ENCODE results near the gene DHRS2. TPM values are rescaled to one million over a fixed set of nuclear protein-coding genes. Genes with fewer than 3 reads are reported as not detected.

The DHRS2 gene
- total and polyA plus RNA-seq, 10 of the 15 experiments (the other 5 are each of a cell fraction or from before 2014, with no cell fraction given): 0.09 to 1.8 (median 0.73) TPM; not detected in 1

DNA sequence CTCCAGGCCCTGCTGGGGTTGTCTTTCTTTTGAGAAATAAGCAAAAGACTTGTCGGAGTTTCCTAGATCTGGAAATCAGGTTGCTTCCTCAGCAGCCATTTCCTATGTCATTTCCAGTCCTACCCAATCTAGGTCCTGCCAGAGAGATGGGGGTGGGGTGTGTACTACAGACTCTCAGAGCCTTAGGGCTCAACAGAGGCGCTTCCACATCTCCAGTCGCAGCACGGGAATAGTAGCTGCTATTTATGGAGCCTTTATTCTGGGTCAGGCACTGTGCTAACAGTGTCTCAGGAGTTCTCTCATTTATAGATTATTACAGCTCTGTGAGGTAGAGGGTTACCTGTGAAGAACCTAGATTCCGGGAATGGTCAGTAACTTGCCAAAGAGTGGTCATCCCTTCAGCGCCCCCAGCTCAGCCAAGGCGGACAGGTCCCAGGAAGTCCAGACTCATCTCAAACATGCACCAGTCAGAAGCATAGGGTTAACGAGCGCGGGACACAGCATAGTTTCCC is 21.9 kb downstream of the DHRS2 start (continued):
- TF ChIP-seq ZBTB33 (IDR thresholded peaks at IDR 0.05) (no peak), SREBF2 (IDR thresholded peaks at IDR 0.05; ENCODE audit: low read length) (no peak)

DNA sequence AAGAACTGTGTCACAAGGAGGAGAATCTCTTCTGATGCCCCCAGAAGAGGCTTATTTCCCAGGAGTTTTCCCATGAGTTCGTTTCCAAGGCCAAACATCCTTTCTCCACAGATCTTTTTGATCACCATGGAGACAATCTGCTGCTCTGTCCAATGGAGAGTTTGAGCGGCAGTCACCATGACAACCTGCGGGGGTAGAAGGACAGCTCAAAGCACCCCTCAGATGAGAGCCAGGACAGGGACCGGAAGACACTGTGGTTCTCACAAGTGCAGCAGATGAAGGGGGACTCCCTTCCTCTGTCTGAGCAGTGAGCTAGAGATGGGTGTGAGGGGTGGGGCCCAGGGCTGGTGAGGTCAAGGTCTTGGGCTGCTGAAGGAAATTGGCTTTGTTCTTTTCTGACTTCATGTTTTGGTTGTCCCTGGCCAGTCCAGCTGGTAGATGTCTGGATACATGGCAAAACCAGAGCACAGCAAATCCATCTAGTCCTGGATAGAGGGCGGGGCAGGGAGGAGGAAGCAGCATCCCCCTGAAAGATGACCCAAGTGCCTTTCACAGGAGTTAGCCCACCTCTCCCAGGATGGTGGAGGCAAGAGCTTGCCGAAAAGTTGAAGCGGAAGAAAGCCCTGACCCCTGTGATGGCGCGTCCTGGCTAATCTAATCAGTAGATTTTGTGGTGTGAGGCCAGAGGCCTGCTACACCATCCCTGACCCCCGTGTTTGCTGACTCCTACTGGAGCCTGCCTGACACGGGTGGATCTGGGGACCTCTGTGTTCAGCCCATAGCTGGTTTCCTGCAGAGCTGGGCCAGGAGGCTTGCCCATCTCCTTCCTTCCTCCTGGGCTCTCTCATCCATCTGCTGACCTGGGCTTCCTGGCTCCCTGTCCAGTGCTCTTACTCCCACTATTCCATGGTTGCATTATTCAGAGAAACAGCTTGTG is 24.4 kb downstream of the DHRS2 start:
- Histone ChIP-seq H3K36me3 (ENCODE audit: control insufficient read depth in 2 of 2, insufficient read depth in 2 of 2, low read length in 1 of 2) (no peaks in the 10 kb centered on the region), H3K4me3 (no peak overlapping the region), H3K79me2 (ENCODE audit: control insufficient read depth, insufficient read depth, low read length) (no peaks in the 10 kb centered on the region), H4K20me1 (ENCODE audit: control insufficient read depth, insufficient read depth) (no peaks in the 10 kb centered on the region), H3K9me3 (replicated peaks; ENCODE audit: control insufficient read depth, insufficient read depth, low read length) (no peaks in the 10 kb centered on the region), H3K9ac (ENCODE audit: control insufficient read depth, insufficient read depth, low read length) (no peak overlapping the region), H3K27ac (ENCODE audit: control insufficient read depth, insufficient read depth) (no peak overlapping the region), H2AFZ (ENCODE audit: control insufficient read depth, low read depth, low read length) (no peak overlapping the region), H3K4me1 (ENCODE audit: control insufficient read depth, insufficient read depth, low read length) (no peaks in the 10 kb centered on the region), H3K4me2 (ENCODE audit: control insufficient read depth, insufficient read depth) (no peak overlapping the region), H3K27me3 (replicated peaks in 1 of 2; ENCODE audit: control insufficient read depth in 2 of 2, insufficient read depth in 2 of 2, low read length in 1 of 2) (no peaks in the 10 kb centered on the region; a peak in 3 of 4 replicates)
- CTCF ChIA-PET: interaction anchor here (0.6 to 2.6 kb wide), 4 partner anchors 28 to 936 kb away, joined by 3 to 19 read pairs (median 4); no protein-coding TSS in a partner anchor
- in situ Hi-C loops (cut with MboI): no loop called here
- WGBS (ENCODE audit: insufficient coverage, insufficient replicate concordance, low lambda C conversion rate, missing lambda C conversion rate): 27% methylated on average over 11 of the region's 11 CpGs
- POLR2A ChIA-PET: no interaction called here
- RAD21 ChIA-PET (ENCODE audit: unreplicated experiment): interaction anchor here (1.7 to 2.0 kb wide), 2 partner anchors 29 to 72 kb away, joined by 4 to 8 read pairs; no protein-coding TSS in a partner anchor
- no TSS peak for BruUV-seq (replicated peaks)
- SMC1A ChIA-PET (ENCODE audit: uncharacterized antibody, unreplicated experiment): interaction anchor here (0.8 to 1.3 kb wide), 2 partner anchors 28 kb away, joined by 3 to 4 read pairs; no protein-coding TSS in a partner anchor
- intact Hi-C loops (cut with micrococcal nuclease; ENCODE audit: unreplicated experiment): loop anchor here (10.0 kb wide), 1 partner anchor 264 kb away; no protein-coding TSS in a partner anchor
- no peak for FAIRE-seq
- no peak for DNase-seq (ENCODE audit: low read depth, low spot score)
- peak; percentile 94 for ATAC-seq
- TF ChIP-seq SMARCA5 (IDR thresholded peaks at IDR 0.05) (no peak), CTCF (IDR thresholded peaks at IDR 0.05 in 2 of 3, conservative IDR thresholded peaks at IDR 0.05 in 1 of 3; ENCODE audit: control insufficient read depth in 2 of 3, extremely low read depth in 1 of 3, insufficient read depth in 1 of 3, low read depth in 3 of 3, low read length in 3 of 3) (no peak), PKNOX1 (IDR thresholded peaks at IDR 0.05) (peak; percentile 89), SMC3 (IDR thresholded peaks at IDR 0.05; ENCODE audit: borderline replicate concordance, low read length) (no peak), EP300 (IDR thresholded peaks at IDR 0.05; ENCODE audit: borderline replicate concordance in 1 of 2, control insufficient read depth in 1 of 2, low read depth in 2 of 2, low read length in 2 of 2) (no peak), BCLAF1 (IDR thresholded peaks at IDR 0.05) (no peak)
- TF ChIP-seq, protein P1, sequence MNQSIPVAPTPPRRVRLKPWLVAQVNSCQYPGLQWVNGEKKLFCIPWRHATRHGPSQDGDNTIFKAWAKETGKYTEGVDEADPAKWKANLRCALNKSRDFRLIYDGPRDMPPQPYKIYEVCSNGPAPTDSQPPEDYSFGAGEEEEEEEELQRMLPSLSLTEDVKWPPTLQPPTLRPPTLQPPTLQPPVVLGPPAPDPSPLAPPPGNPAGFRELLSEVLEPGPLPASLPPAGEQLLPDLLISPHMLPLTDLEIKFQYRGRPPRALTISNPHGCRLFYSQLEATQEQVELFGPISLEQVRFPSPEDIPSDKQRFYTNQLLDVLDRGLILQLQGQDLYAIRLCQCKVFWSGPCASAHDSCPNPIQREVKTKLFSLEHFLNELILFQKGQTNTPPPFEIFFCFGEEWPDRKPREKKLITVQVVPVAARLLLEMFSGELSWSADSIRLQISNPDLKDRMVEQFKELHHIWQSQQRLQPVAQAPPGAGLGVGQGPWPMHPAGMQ (IDR thresholded peaks at IDR 0.05; ENCODE audit: borderline replicate concordance): no peak

Data from GM12878 (cell line).